ENCODE measurements around the gene ALDH16A1. TPM values are rescaled to one million over a fixed set of nuclear protein-coding genes. Genes with fewer than 3 reads are reported as not detected.
"Not testable (repeated sequence)": the region's sequence is repeated elsewhere in the genome, so short reads cannot be mapped to it uniquely, and the experiment has no call there.

Gene ALDH16A1
- total RNA-seq, 1 donor, result 17.7 TPM

DNA sequence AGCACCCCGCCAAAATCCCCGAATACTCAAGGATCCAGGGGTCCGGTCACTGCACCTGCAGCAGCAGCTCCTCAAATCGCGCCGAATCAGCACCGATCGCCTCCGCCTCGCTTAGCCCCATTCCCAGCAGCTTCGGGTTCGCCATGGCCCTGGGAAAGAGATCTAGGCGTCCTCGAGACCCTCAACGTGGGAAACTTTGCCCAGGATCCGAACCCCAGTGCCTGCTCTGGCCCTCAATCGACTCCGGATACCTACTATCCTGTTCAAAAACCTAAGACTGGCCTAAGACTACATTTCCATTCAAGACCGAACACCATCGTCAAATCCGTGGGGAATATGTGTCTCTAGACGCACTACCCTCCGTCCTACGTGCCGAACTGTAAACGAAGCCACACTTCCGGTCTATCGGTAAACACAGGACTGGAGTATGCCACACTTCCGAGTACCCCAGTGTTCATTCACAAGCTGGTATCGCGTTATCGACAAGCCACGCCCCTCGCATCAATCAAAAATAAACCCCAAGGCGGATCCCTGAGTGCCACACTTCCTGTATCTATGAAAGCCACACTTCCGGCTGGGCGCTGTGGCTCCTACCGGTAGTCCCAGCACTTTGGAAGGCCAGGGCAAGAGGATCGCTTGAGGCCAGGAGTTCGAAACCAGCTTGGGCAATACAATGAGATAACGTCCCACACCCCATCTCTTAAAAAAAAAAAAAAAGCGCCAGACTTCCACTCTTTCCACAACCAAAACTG, 1.4 kb upstream of the ALDH16A1 start, which contains the start of gene PIH1D1:
Gene PIH1D1, minus strand, starts transcription at position 385 of the 752 bp plus-strand sequence. Its CDS starts 240 bp downstream, at position 145.
- TF ChIP-seq, protein P1, sequence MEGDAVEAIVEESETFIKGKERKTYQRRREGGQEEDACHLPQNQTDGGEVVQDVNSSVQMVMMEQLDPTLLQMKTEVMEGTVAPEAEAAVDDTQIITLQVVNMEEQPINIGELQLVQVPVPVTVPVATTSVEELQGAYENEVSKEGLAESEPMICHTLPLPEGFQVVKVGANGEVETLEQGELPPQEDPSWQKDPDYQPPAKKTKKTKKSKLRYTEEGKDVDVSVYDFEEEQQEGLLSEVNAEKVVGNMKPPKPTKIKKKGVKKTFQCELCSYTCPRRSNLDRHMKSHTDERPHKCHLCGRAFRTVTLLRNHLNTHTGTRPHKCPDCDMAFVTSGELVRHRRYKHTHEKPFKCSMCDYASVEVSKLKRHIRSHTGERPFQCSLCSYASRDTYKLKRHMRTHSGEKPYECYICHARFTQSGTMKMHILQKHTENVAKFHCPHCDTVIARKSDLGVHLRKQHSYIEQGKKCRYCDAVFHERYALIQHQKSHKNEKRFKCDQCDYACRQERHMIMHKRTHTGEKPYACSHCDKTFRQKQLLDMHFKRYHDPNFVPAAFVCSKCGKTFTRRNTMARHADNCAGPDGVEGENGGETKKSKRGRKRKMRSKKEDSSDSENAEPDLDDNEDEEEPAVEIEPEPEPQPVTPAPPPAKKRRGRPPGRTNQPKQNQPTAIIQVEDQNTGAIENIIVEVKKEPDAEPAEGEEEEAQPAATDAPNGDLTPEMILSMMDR (IDR thresholded peaks at IDR 0.05; ENCODE audit: insufficient read depth, low read depth, low read length), result peak; percentile 28
- peak; percentile 99 for DNase-seq (ENCODE audit: low read depth)
- peak within 1 kb of the TSS; percentile 96 for H3K4me3 ChIP-seq (ENCODE audit: low read depth, low read length)

DNA sequence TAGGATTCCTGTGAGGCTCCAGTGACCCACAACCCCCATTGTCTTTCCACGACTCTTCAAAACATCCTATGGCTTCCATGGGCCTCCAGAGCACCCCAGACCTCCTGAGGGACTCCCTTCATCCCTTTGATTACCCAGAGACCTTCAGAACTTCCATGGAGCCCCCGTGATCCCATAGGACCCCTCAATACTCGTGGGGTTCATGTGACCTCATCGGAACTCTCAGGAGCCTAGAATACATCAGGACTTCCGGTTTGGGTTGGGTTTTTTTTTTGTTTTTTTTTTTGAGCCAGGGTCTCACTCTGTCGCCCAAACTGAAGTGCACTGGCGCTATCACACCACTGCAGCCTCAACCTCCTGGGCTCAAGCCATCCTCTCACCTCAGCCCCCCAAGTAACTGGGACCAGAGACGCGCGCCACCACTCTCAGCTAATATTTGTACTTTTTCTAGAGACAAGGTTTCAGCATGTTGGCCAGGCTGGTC, 774 bp downstream of the ALDH16A1 start:
- TF ChIP-seq, protein P1 (IDR thresholded peaks at IDR 0.05; ENCODE audit: insufficient read depth, low read depth, low read length), result no peak
- no peak for DNase-seq (ENCODE audit: low read depth)
- peak overlapping the region; percentile 87 for H3K4me3 ChIP-seq (ENCODE audit: low read depth, low read length)

- no peak overlapping the region for H3K4me3 ChIP-seq (ENCODE audit: low read depth, low read length)
- TF ChIP-seq, protein P1 (IDR thresholded peaks at IDR 0.05; ENCODE audit: insufficient read depth, low read depth, low read length), result no peak
- DNase-seq (ENCODE audit: low read depth), result peak; percentile 80
These were observed 2.7 kb downstream of the ALDH16A1 start for GRCh38 chr19:49455773-49456172.

GRCh38 chr19:49456326-49456725, 3.3 kb downstream of the ALDH16A1 start:
- no peak overlapping the region for H3K4me3 ChIP-seq (ENCODE audit: low read depth, low read length)
- TF ChIP-seq, protein P1 (IDR thresholded peaks at IDR 0.05; ENCODE audit: insufficient read depth, low read depth, low read length), result no peak
- DNase-seq (ENCODE audit: low read depth), result peak; percentile 77

DNA sequence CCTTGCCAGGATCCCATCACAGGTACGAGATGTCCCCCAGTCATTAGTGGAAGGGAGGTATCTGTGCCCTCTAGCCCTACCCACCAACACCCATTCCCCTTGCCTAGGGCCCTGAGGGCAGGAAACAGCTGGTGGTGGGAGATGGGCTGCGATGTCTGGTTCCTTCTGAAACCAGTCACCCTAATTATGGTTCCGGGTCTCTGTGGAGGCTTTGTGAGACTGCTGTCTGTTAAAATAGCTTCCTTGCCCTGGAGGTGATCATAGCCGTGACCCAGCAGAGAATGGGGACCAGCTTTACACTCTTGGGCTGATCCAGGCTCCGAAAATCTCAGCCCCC, 5.5 kb downstream of the ALDH16A1 start:
- TF ChIP-seq, protein P1 (IDR thresholded peaks at IDR 0.05; ENCODE audit: insufficient read depth, low read depth, low read length), result no peak
- no peak overlapping the region for H3K4me3 ChIP-seq (ENCODE audit: low read depth, low read length)
- DNase-seq (ENCODE audit: low read depth), result no peak

GRCh38 chr19:49459388-49459787, 6.4 kb downstream of the ALDH16A1 start:
- no peak for DNase-seq (ENCODE audit: low read depth)
- H3K4me3 ChIP-seq (ENCODE audit: low read depth, low read length), result no peak overlapping the region
- TF ChIP-seq, protein P1 (IDR thresholded peaks at IDR 0.05; ENCODE audit: insufficient read depth, low read depth, low read length), result no peak

DNA sequence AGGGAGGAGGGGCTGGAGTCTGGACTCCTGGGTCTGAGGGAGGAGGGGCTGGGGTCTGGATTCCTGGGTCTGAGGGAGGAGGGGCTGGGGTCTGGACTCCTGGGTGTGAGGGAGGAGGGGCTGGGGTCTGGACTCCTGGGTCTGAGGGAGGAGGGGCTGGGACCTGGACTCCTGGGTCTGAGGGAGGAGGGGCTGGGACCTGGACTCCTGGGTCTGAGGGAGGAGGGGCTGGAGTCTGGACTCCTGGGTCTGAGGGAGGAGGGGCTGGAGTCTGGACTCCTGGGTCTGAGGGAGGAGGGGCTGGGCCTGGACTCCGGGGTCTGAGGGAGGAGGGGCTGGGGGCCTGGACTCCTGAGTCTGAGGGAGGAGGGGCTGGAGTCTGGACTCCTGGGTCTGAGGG, 8.1 kb downstream of the ALDH16A1 start:
- DNase-seq (ENCODE audit: low read depth), result not testable (repeated sequence)

More for the DNA sequence above, 8.1 kb downstream of the ALDH16A1 start:
- H3K4me3 ChIP-seq (ENCODE audit: low read depth, low read length), result not testable (repeated sequence)

All from fibroblast of villous mesenchyme (primary cell).